Activated CD4-positive, alpha-beta T cell treated with anti-CD3 and anti-CD28 coated beads, Interleukin-2, amount 10 ng/mL, durations not matched to agents 7 days and 5 days (primary cell): ENCODE results near the gene ME2. TPM values are rescaled to one million over a fixed set of nuclear protein-coding genes. Genes with fewer than 3 reads are reported as not detected.
A peak's percentile ranks its signal among the peaks of the same experiment; 100 is the strongest.
"Not testable (repeated sequence)": the region's sequence is repeated elsewhere in the genome, so short reads cannot be mapped to it uniquely, and the experiment has no call there.

ENCODE experiments used
- CTCF ChIA-PET: fragments of 350-600 bp; sonication (Branson Sonifier 250); formaldehyde crosslinking; loops from one replicate; lab custom pipeline; 2021; ENCODE audit warnings: antibody characterized with exemption; lab: Charles Lee
- POLR2A ChIA-PET: fragments of 350-600 bp; sonication (Branson Sonifier 250); formaldehyde crosslinking; loops from one replicate; lab custom pipeline; 2021; ENCODE audit warnings: antibody characterized with exemption; lab: Charles Lee
- DNase-seq: peaks from one replicate; pipeline ENCODE4 v3.0.0-alpha.2; 2020
- H3K27ac Mint-ChIP-seq: one replicate; pipeline ENCODE4 v1.8.0; 2021; ENCODE audit warnings: mild to moderate bottlenecking, moderate library complexity, mixed read lengths
- H3K27me3 Mint-ChIP-seq: one replicate; pipeline ENCODE4 v1.8.0; 2021; ENCODE audit warnings: mixed read lengths
- H3K36me3 Mint-ChIP-seq: one replicate; pipeline ENCODE4 v1.8.0; 2021; ENCODE audit warnings: low read depth, mixed read lengths
- H3K4me1 Mint-ChIP-seq: one replicate; pipeline ENCODE4 v1.8.0; 2021; ENCODE audit warnings: mixed read lengths
- H3K4me3 Mint-ChIP-seq: one replicate; pipeline ENCODE4 v1.8.0; 2021; ENCODE audit warnings: mild to moderate bottlenecking, moderate library complexity, mixed read lengths
- H3K9me3 Mint-ChIP-seq: one replicate; pipeline ENCODE4 v1.8.0; 2021; ENCODE audit warnings: mixed read lengths
- total RNA-seq, 2 experiments: library from RNA; stranded (reverse); gene quantifications; one replicate each; pipeline ENCODE4 v1.2.3, GENCODE V29; 2021

ME2 gene
- total RNA-seq, 2 experiments from 2014 or later: 84.1 to 98.5 TPM

- no peaks in the 10 kb centered on the region for H3K27me3 Mint-ChIP-seq
- DNase-seq: no peak
- no peak overlapping the region for H3K4me3 Mint-ChIP-seq
- peaks cover 4% of the 10 kb centered on the region for H3K4me1 Mint-ChIP-seq
- H3K36me3 Mint-ChIP-seq: peaks cover 30% of the 10 kb centered on the region
- CTCF ChIA-PET: interaction anchor here (1.0 kb wide), 1 partner anchor 47 kb away, joined by 3 read pairs; no protein-coding TSS in a partner anchor
- H3K27ac Mint-ChIP-seq: no peak overlapping the region
- POLR2A ChIA-PET: no interaction called here
- no peaks in the 10 kb centered on the region for H3K9me3 Mint-ChIP-seq
These were observed 60.0 kb downstream of the ME2 start for GRCh38 chr18:50938912-50939311.

- Mint-ChIP-seq H3K9me3 (no peaks in the 10 kb centered on the region), H3K4me1 (no peaks in the 10 kb centered on the region), H3K4me3 (no peak overlapping the region), H3K36me3 (peaks cover 37% of the 10 kb centered on the region), H3K27ac (peak overlapping the region; percentile 9), H3K27me3 (no peaks in the 10 kb centered on the region)
- CTCF ChIA-PET: interaction anchor here (0.7 kb wide), 1 partner anchor 128 kb away, joined by 3 read pairs; no protein-coding TSS in a partner anchor
- no peak for DNase-seq
- POLR2A ChIA-PET: no interaction called here
These were observed 65.5 kb downstream of the ME2 start for GRCh38 chr18:50944245-50944932.

- H3K4me3 Mint-ChIP-seq, H3K9me3 Mint-ChIP-seq, H3K27ac Mint-ChIP-seq, H3K4me1 Mint-ChIP-seq, CTCF ChIA-PET, H3K27me3 Mint-ChIP-seq, POLR2A ChIA-PET, DNase-seq: not testable (repeated sequence)
- peaks cover 33% of the 10 kb centered on the region for H3K36me3 Mint-ChIP-seq
These were observed 67.0 kb downstream of the ME2 start for GRCh38 chr18:50945918-50946317.

GRCh38 chr18:50947899-50948298, 69.0 kb downstream of the ME2 start:
- POLR2A ChIA-PET: no interaction called here
- no peaks in the 10 kb centered on the region for H3K4me1 Mint-ChIP-seq
- H3K9me3 Mint-ChIP-seq: no peaks in the 10 kb centered on the region
- no peaks in the 10 kb centered on the region for H3K27me3 Mint-ChIP-seq
- peaks cover 30% of the 10 kb centered on the region for H3K36me3 Mint-ChIP-seq
- H3K4me3 Mint-ChIP-seq: no peak overlapping the region
- DNase-seq: no peak
- no peak overlapping the region for H3K27ac Mint-ChIP-seq
- CTCF ChIA-PET: no interaction called here

GRCh38 chr18:50949185-50949584, 70.3 kb downstream of the ME2 start:
- CTCF ChIA-PET: no interaction called here
- no peaks in the 10 kb centered on the region for H3K9me3 Mint-ChIP-seq
- peaks cover 30% of the 10 kb centered on the region for H3K36me3 Mint-ChIP-seq
- H3K27ac Mint-ChIP-seq: no peak overlapping the region
- DNase-seq: no peak
- no peak overlapping the region for H3K4me3 Mint-ChIP-seq
- POLR2A ChIA-PET: no interaction called here
- no peaks in the 10 kb centered on the region for H3K4me1 Mint-ChIP-seq
- H3K27me3 Mint-ChIP-seq: no peaks in the 10 kb centered on the region

GRCh38 chr18:50950626-50951025, 71.7 kb downstream of the ME2 start:
- no peak overlapping the region for H3K27ac Mint-ChIP-seq
- CTCF ChIA-PET: no interaction called here
- no peaks in the 10 kb centered on the region for H3K27me3 Mint-ChIP-seq
- no peaks in the 10 kb centered on the region for H3K9me3 Mint-ChIP-seq
- H3K4me3 Mint-ChIP-seq: no peak overlapping the region
- DNase-seq: no peak
- H3K36me3 Mint-ChIP-seq: peaks cover 20% of the 10 kb centered on the region
- POLR2A ChIA-PET: no interaction called here
- no peaks in the 10 kb centered on the region for H3K4me1 Mint-ChIP-seq

GRCh38 chr18:50953822-50954221, 74.9 kb downstream of the ME2 start:
- POLR2A ChIA-PET: no interaction called here
- no peak overlapping the region for H3K27ac Mint-ChIP-seq
- no peak for DNase-seq
- no peaks in the 10 kb centered on the region for H3K27me3 Mint-ChIP-seq
- H3K9me3 Mint-ChIP-seq: no peaks in the 10 kb centered on the region
- H3K36me3 Mint-ChIP-seq: peaks cover 2% of the 10 kb centered on the region
- CTCF ChIA-PET: no interaction called here
- H3K4me3 Mint-ChIP-seq: no peak overlapping the region
- no peaks in the 10 kb centered on the region for H3K4me1 Mint-ChIP-seq

GRCh38 chr18:50955253-50955652, 76.3 kb downstream of the ME2 start:
- DNase-seq: no peak
- ChIA-PET CTCF (interaction anchor here (4.3 kb wide), 1 partner anchor 12 kb away, joined by 16 read pairs; the partner anchor contains the start of gene ELAC1), POLR2A (no interaction called here)
- Mint-ChIP-seq H3K4me3 (no peak overlapping the region), H3K27me3 (peaks cover 2% of the 10 kb centered on the region), H3K9me3 (no peaks in the 10 kb centered on the region), H3K36me3 (no peaks in the 10 kb centered on the region), H3K4me1 (no peaks in the 10 kb centered on the region), H3K27ac (no peak overlapping the region)

GRCh38 chr18:50956116-50956515, 77.2 kb downstream of the ME2 start:
- peaks cover 5% of the 10 kb centered on the region for H3K9me3 Mint-ChIP-seq
- ChIA-PET CTCF (interaction anchor here (0.9 to 4.3 kb wide), 2 partner anchors 11 to 71 kb away, joined by 3 to 16 read pairs; partner anchors contain the start of gene ELAC1), POLR2A (interaction anchor here (0.6 kb wide), 1 partner anchor 82 kb away, joined by 4 read pairs; no protein-coding TSS in a partner anchor)
- no peak for DNase-seq
- peaks cover 1% of the 10 kb centered on the region for H3K36me3 Mint-ChIP-seq
- no peak overlapping the region for H3K27ac Mint-ChIP-seq
- no peak overlapping the region for H3K4me3 Mint-ChIP-seq
- H3K4me1 Mint-ChIP-seq: no peaks in the 10 kb centered on the region
- H3K27me3 Mint-ChIP-seq: peaks cover 3% of the 10 kb centered on the region

GRCh38 chr18:50961974-50962373, 83.1 kb downstream of the ME2 start:
- ChIA-PET CTCF (interaction anchor here (1.8 kb wide), 1 partner anchor 11 kb away, joined by 5 read pairs; no protein-coding TSS in a partner anchor), POLR2A (no interaction called here)
- Mint-ChIP-seq H3K27me3 (peaks cover 5% of the 10 kb centered on the region), H3K4me3 (no peak overlapping the region), H3K9me3 (peaks cover 27% of the 10 kb centered on the region), H3K4me1 (no peaks in the 10 kb centered on the region), H3K27ac (no peak overlapping the region), H3K36me3 (peaks cover 1% of the 10 kb centered on the region)
- DNase-seq: no peak

GRCh38 chr18:50967714-50968661, 89.1 kb downstream of the ME2 start, which contains the start of gene ELAC1:
Gene ELAC1, plus strand, starts transcription at chr18:50968040. Its CDS starts 6,365 bp downstream, at chr18:50974405.
- Mint-ChIP-seq H3K4me1 (peaks cover 22% of the 10 kb centered on the region), H3K27ac (peak within 1 kb of the TSS; percentile 96), H3K36me3 (no peaks in the 10 kb centered on the region), H3K4me3 (peak within 1 kb of the TSS; percentile 95), H3K9me3 (peaks cover 12% of the 10 kb centered on the region), H3K27me3 (peaks cover 2% of the 10 kb centered on the region)
- DNase-seq: peak; percentile 63
- ChIA-PET POLR2A (interaction anchor here (2.0 kb wide), 1 partner anchor 89 kb away, joined by 7 read pairs; the partner anchor contains the start of gene ME2), CTCF (interaction anchor here (1.0 to 3.3 kb wide), 2 partner anchors 11 to 135 kb away, joined by 3 to 16 read pairs; no protein-coding TSS in a partner anchor)

- peaks cover 2% of the 10 kb centered on the region for H3K36me3 Mint-ChIP-seq
- H3K9me3 Mint-ChIP-seq: no peaks in the 10 kb centered on the region
- H3K27ac Mint-ChIP-seq: no peak overlapping the region
- no peak for DNase-seq
- ChIA-PET CTCF (no interaction called here), POLR2A (no interaction called here)
- peaks cover 22% of the 10 kb centered on the region for H3K4me1 Mint-ChIP-seq
- H3K4me3 Mint-ChIP-seq: peak overlapping the region; percentile 95
- no peaks in the 10 kb centered on the region for H3K27me3 Mint-ChIP-seq
These were observed 90.5 kb downstream of the ME2 start for GRCh38 chr18:50969448-50969847.
